Ureter (tissue), 1 donor: ENCODE data around the gene TEX28. TPM values are rescaled to one million over a fixed set of nuclear protein-coding genes. Genes with fewer than 3 reads are reported as not detected.
"Not testable (repeated sequence)": the region's sequence is repeated elsewhere in the genome, so short reads cannot be mapped to it uniquely, and the experiment has no call there.

Source experiments
- DNase-seq: peaks from one replicate; pipeline ENCODE4 v3.0.0-alpha.2; 2020; ENCODE audit warnings: low spot score
- total RNA-seq: library from RNA; stranded (reverse); gene quantifications from one replicate; pipeline ENCODE4 v1.2.4, GENCODE V29; 2023
- donor health status: DM: yes; HTN: yes; CAD: no.

TEX28 gene
- total RNA-seq, 1 donor from 2014 or later: not detected

GRCh38 chrX:154247377-154248045 lies 47.4 kb downstream of the TEX28 start:
- DNase-seq: not testable (repeated sequence)

GRCh38 chrX:154239982-154240503 lies 54.9 kb downstream of the TEX28 start:
- not testable (repeated sequence) for DNase-seq

- not testable (repeated sequence) for DNase-seq
Measured at GRCh38 chrX:154238939-154239559, 55.9 kb downstream of the TEX28 start.

- not testable (repeated sequence) for DNase-seq
Measured at GRCh38 chrX:154233620-154234019, 61.3 kb downstream of the TEX28 start.

- DNase-seq: not testable (repeated sequence)
Measured at GRCh38 chrX:154231443-154231842, 63.5 kb downstream of the TEX28 start.

GRCh38 chrX:154226706-154227105 lies 68.2 kb downstream of the TEX28 start:
- not testable (repeated sequence) for DNase-seq

GRCh38 chrX:154225292-154225691 lies 69.6 kb downstream of the TEX28 start:
- not testable (repeated sequence) for DNase-seq

Other genes starting within 250 kb of the TEX28 start
- gene MECP2, start 197.4 kb downstream of the TEX28 start, total RNA-seq: 105 TPM
- not detected for gene OPN1LW, start 150.9 kb downstream of the TEX28 start, total RNA-seq
- not detected for gene OPN1MW, start 112.5 kb downstream of the TEX28 start, total RNA-seq
- not detected for gene OPN1MW2, start 75.4 kb downstream of the TEX28 start, total RNA-seq
- not detected for gene OPN1MW3, start 37.5 kb downstream of the TEX28 start, total RNA-seq
- gene TKTL1, start 671 bp upstream of the TEX28 start, total RNA-seq: not detected
- 2,361 TPM for gene FLNA, start 79.5 kb upstream of the TEX28 start, total RNA-seq
- gene EMD, start 84.2 kb upstream of the TEX28 start, total RNA-seq: 80.4 TPM
- gene RPL10, start 103.3 kb upstream of the TEX28 start, total RNA-seq: 3,238 TPM
- gene DNASE1L1, start 114.1 kb upstream of the TEX28 start, total RNA-seq: 27.0 TPM
- 49.5 TPM for gene TAFAZZIN, start 116.4 kb upstream of the TEX28 start, total RNA-seq
- gene ATP6AP1, start 133.6 kb upstream of the TEX28 start, total RNA-seq: 120 TPM
- gene GDI1, start 142.0 kb upstream of the TEX28 start, total RNA-seq: 126 TPM
- 48.6 TPM for gene FAM50A, start 149.0 kb upstream of the TEX28 start, total RNA-seq
- 54.0 TPM for gene PLXNA3, start 163.2 kb upstream of the TEX28 start, total RNA-seq
- gene LAGE3, start 184.2 kb upstream of the TEX28 start, total RNA-seq: 17.5 TPM
- gene UBL4A, start 191.5 kb upstream of the TEX28 start, total RNA-seq: 20.4 TPM
- 23.4 TPM for gene SLC10A3, start 195.5 kb upstream of the TEX28 start, total RNA-seq
- 46.3 TPM for gene FAM3A, start 221.1 kb upstream of the TEX28 start, total RNA-seq